ENCODE measurements around the gene LEPROT. TPM values are rescaled to one million over a fixed set of nuclear protein-coding genes. Genes with fewer than 3 reads are reported as not detected.

The LEPROT gene
- total and polyA plus RNA-seq, 4 experiments from 2014 or later, result 13.2 to 27.1 (median 25.4) TPM

GRCh38 chr1:65425697-65426096, 5.2 kb downstream of the LEPROT start:
- POLR2A ChIA-PET (ENCODE audit: partially characterized antibody), result no interaction called here
- intact Hi-C loops (cut with micrococcal nuclease), result loop anchor here (10.0 kb wide), 2 partner anchors 681 to 819 kb away; partner anchors contain the start of gene RAVER2
- H3K27ac ChIP-seq (ENCODE audit: low read depth, low read length), result no peak overlapping the region
- H3K36me3 ChIP-seq (ENCODE audit: insufficient read depth, low read length), result peaks cover 10% of the 10 kb centered on the region
- H3K4me1 ChIP-seq (ENCODE audit: insufficient read depth, low read length), result peaks cover 27% of the 10 kb centered on the region
- no peak for DNase-seq
- CTCF ChIA-PET (ENCODE audit: partially characterized antibody), result interaction anchor here (0.7 kb wide), 1 partner anchor 189 kb away, joined by 3 read pairs; no protein-coding TSS in a partner anchor
- Mint-ChIP-seq H3K9me3 (no peaks in the 10 kb centered on the region), H3K4me1 (peaks cover 4 to 20% (median 7%) of the 10 kb centered on the region in 4 donors), H3K4me3 (no peak overlapping the region), H3K27ac (peak overlapping the region in 1 of 7 donors; percentile 1), H3K27me3 (no peaks in the 10 kb centered on the region), H3K36me3 (peaks cover 15 to 18% of the 10 kb centered on the region in 2 donors)
- H3K9me3 ChIP-seq (ENCODE audit: control insufficient read depth in 1 of 2, low read length in 2 of 2), result no peaks in the 10 kb centered on the region
- H3K4me3 ChIP-seq (ENCODE audit: low read length in 2 of 2), result no peak overlapping the region
- no peaks in the 10 kb centered on the region for H3K27me3 ChIP-seq (ENCODE audit: insufficient read depth, low read length)

- Mint-ChIP-seq H3K27me3 (no peaks in the 10 kb centered on the region), H3K27ac (peak overlapping the region in 1 of 7 donors; percentile 20), H3K9me3 (no peaks in the 10 kb centered on the region), H3K4me1 (peaks cover 2 to 17% (median 14%) of the 10 kb centered on the region in 4 donors), H3K36me3 (peaks cover 24 to 34% of the 10 kb centered on the region in 2 donors), H3K4me3 (no peak overlapping the region)
- H3K4me1 ChIP-seq (ENCODE audit: insufficient read depth, low read length), result peaks cover 7% of the 10 kb centered on the region
- H3K27me3 ChIP-seq (ENCODE audit: insufficient read depth, low read length), result no peaks in the 10 kb centered on the region
- intact Hi-C loops (cut with micrococcal nuclease), result loop anchor here (10.0 kb wide), 2 partner anchors 684 to 816 kb away; partner anchors contain the start of gene RAVER2
- H3K9me3 ChIP-seq (ENCODE audit: control insufficient read depth in 1 of 2, low read length in 2 of 2), result no peaks in the 10 kb centered on the region
- ChIA-PET POLR2A (ENCODE audit: partially characterized antibody) (no interaction called here), CTCF (ENCODE audit: partially characterized antibody) (interaction anchor here (0.5 to 4.0 kb wide), 5 partner anchors 10 to 259 kb away, joined by 3 to 23 read pairs (median 4); partner anchors contain the start of genes LEPR and LEPROT)
- no peak overlapping the region for H3K27ac ChIP-seq (ENCODE audit: low read depth, low read length)
- H3K4me3 ChIP-seq (ENCODE audit: low read length in 2 of 2), result no peak overlapping the region
- peaks cover 10% of the 10 kb centered on the region for H3K36me3 ChIP-seq (ENCODE audit: insufficient read depth, low read length)
- no peak for DNase-seq
Observed at GRCh38 chr1:65429078-65429477, 8.6 kb downstream of the LEPROT start.

- DNase-seq, result no peak
- no peak overlapping the region for H3K4me3 ChIP-seq (ENCODE audit: low read length in 2 of 2)
- intact Hi-C loops (cut with micrococcal nuclease), result loop anchor here (5.0 to 10.0 kb wide), 3 partner anchors 685 to 1017 kb away; partner anchors contain the start of gene RAVER2
- Mint-ChIP-seq H3K27ac (peak overlapping the region in 2 of 7 donors; percentile 44 to 73), H3K27me3 (no peaks in the 10 kb centered on the region), H3K9me3 (no peaks in the 10 kb centered on the region), H3K4me1 (peaks cover 2 to 13% (median 11%) of the 10 kb centered on the region in 4 donors), H3K4me3 (no peak overlapping the region), H3K36me3 (peaks cover 27 to 37% of the 10 kb centered on the region in 2 donors)
- peaks cover 10% of the 10 kb centered on the region for H3K36me3 ChIP-seq (ENCODE audit: insufficient read depth, low read length)
- H3K9me3 ChIP-seq (ENCODE audit: control insufficient read depth in 1 of 2, low read length in 2 of 2), result no peaks in the 10 kb centered on the region
- no peak overlapping the region for H3K27ac ChIP-seq (ENCODE audit: low read depth, low read length)
- no peaks in the 10 kb centered on the region for H3K27me3 ChIP-seq (ENCODE audit: insufficient read depth, low read length)
- ChIA-PET CTCF (ENCODE audit: partially characterized antibody) (interaction anchor here (0.6 to 4.0 kb wide), 4 partner anchors 10 to 258 kb away, joined by 4 to 23 read pairs (median 12); partner anchors contain the start of genes LEPR and LEPROT), POLR2A (ENCODE audit: partially characterized antibody) (interaction anchor here (2.4 kb wide), 1 partner anchor 10 kb away, joined by 10 read pairs; the partner anchor contains the start of genes LEPR and LEPROT)
- H3K4me1 ChIP-seq (ENCODE audit: insufficient read depth, low read length), result peaks cover 3% of the 10 kb centered on the region
Observed at GRCh38 chr1:65429806-65430205, 9.3 kb downstream of the LEPROT start.

DNA sequence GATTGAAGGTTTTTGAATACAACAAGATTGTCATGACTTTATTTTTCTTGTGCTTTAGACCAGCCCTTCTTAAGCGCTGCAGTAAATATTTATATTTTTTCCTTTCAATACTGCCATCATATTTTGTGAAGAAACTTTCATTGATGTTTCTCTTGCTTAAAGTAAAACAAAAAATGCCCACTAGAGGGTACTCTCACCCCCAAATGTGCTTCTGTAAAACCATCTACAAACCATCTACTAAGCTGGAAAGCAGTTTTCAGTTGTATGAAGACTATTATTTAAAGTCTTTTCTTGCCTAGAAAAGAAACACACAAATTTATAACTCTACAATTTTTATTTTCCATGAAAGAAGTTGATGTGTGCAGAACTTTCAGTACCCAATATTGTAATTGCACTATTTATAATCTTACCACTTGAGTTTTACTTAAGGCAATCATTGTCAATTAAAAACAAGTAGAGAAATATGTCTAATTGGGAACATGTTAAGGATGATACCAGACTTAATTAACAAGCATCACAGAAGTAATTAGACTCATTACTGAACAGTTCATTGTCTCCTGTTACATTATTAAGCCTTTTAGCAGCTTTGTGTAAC, 10.7 kb downstream of the LEPROT start:
- Mint-ChIP-seq H3K27me3 (no peaks in the 10 kb centered on the region), H3K4me1 (peaks cover 2 to 13% (median 7%) of the 10 kb centered on the region in 4 donors), H3K36me3 (peaks cover 23 to 33% of the 10 kb centered on the region in 2 donors), H3K27ac (peak overlapping the region in 1 of 7 donors; percentile 47), H3K4me3 (no peak overlapping the region), H3K9me3 (no peaks in the 10 kb centered on the region)
- ChIA-PET POLR2A (ENCODE audit: partially characterized antibody) (interaction anchor here (2.4 kb wide), 1 partner anchor 11 kb away, joined by 10 read pairs; the partner anchor contains the start of genes LEPR and LEPROT), CTCF (ENCODE audit: partially characterized antibody) (interaction anchor here (0.9 to 4.0 kb wide), 9 partner anchors 9 to 1015 kb away, joined by 3 to 23 read pairs (median 5); partner anchors contain the start of genes LEPR and LEPROT)
- DNase-seq, result peak in 4 of 5 donors; percentile 13 to 37 (median 20)
- H3K4me1 ChIP-seq (ENCODE audit: insufficient read depth, low read length), result peaks cover 3% of the 10 kb centered on the region
- H3K4me3 ChIP-seq (ENCODE audit: low read length in 2 of 2), result no peak overlapping the region
- H3K36me3 ChIP-seq (ENCODE audit: insufficient read depth, low read length), result no peaks in the 10 kb centered on the region
- no peaks in the 10 kb centered on the region for H3K9me3 ChIP-seq (ENCODE audit: control insufficient read depth in 1 of 2, low read length in 2 of 2)
- intact Hi-C loops (cut with micrococcal nuclease), result loop anchor here (1.0 to 5.0 kb wide), 2 partner anchors 256 to 1016 kb away; no protein-coding TSS in a partner anchor
- H3K27ac ChIP-seq (ENCODE audit: low read depth, low read length), result no peak overlapping the region
- no peaks in the 10 kb centered on the region for H3K27me3 ChIP-seq (ENCODE audit: insufficient read depth, low read length)

- H3K27me3 ChIP-seq (ENCODE audit: insufficient read depth, low read length), result no peaks in the 10 kb centered on the region
- ChIA-PET CTCF (ENCODE audit: partially characterized antibody) (no interaction called here), POLR2A (ENCODE audit: partially characterized antibody) (no interaction called here)
- H3K9me3 Mint-ChIP-seq, result no peaks in the 10 kb centered on the region
- H3K27me3 Mint-ChIP-seq, result no peaks in the 10 kb centered on the region
- peak overlapping the region in 1 of 8 donors; percentile 6 for H3K4me3 Mint-ChIP-seq
- H3K9me3 ChIP-seq (ENCODE audit: control insufficient read depth in 1 of 2, low read length in 2 of 2), result no peaks in the 10 kb centered on the region
- no peak for DNase-seq
- intact Hi-C loops (cut with micrococcal nuclease), result loop anchor here (5.0 kb wide), 1 partner anchor 1014 kb away; no protein-coding TSS in a partner anchor
- peaks cover 3% of the 10 kb centered on the region for H3K4me1 ChIP-seq (ENCODE audit: insufficient read depth, low read length)
- H3K27ac Mint-ChIP-seq, result peak overlapping the region in 1 of 7 donors; percentile 61
- H3K4me3 ChIP-seq (ENCODE audit: low read length in 2 of 2), result no peak overlapping the region
- no peak overlapping the region for H3K27ac ChIP-seq (ENCODE audit: low read depth, low read length)
- H3K4me1 Mint-ChIP-seq, result peaks cover 0 to 13% (median 7%) of the 10 kb centered on the region in 4 donors
- H3K36me3 Mint-ChIP-seq, result peaks cover 26 to 29% of the 10 kb centered on the region in 2 donors
- H3K36me3 ChIP-seq (ENCODE audit: insufficient read depth, low read length), result no peaks in the 10 kb centered on the region
Observed at GRCh38 chr1:65432918-65433317, 12.4 kb downstream of the LEPROT start.

DNA sequence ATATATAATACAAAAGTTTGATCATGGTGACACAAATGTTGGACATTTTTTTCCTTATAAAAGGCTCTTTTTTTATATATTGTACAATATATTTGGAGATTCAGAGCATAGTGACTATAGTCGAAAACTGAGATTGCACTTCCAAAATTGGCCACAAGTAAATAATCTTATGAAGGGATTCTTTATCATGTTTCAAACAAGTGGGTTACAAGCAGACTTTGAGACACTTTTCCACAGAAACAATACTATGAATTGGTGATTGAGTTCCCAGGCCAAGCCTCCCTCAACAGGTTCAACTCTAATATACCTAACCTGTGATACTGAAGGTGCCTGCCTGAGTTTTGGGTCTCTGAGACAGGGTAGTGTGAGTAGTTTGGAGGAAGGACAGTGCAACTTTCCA, 13.8 kb downstream of the LEPROT start:
- no peak overlapping the region for H3K27ac ChIP-seq (ENCODE audit: low read depth, low read length)
- no peak overlapping the region for H3K4me3 ChIP-seq (ENCODE audit: low read length in 2 of 2)
- no peaks in the 10 kb centered on the region for H3K27me3 ChIP-seq (ENCODE audit: insufficient read depth, low read length)
- DNase-seq, result no peak
- intact Hi-C loops (cut with micrococcal nuclease), result loop anchor here (5.0 kb wide), 1 partner anchor 1013 kb away; no protein-coding TSS in a partner anchor
- H3K4me1 ChIP-seq (ENCODE audit: insufficient read depth, low read length), result peaks cover 3% of the 10 kb centered on the region
- Mint-ChIP-seq H3K36me3 (peaks cover 25 to 26% of the 10 kb centered on the region in 2 donors), H3K4me1 (peaks cover 0 to 13% (median 3%) of the 10 kb centered on the region in 4 donors), H3K27me3 (no peaks in the 10 kb centered on the region), H3K27ac (no peak overlapping the region), H3K4me3 (no peak overlapping the region), H3K9me3 (no peaks in the 10 kb centered on the region)
- H3K9me3 ChIP-seq (ENCODE audit: control insufficient read depth in 1 of 2, low read length in 2 of 2), result no peaks in the 10 kb centered on the region
- CTCF ChIA-PET (ENCODE audit: partially characterized antibody), result no interaction called here
- H3K36me3 ChIP-seq (ENCODE audit: insufficient read depth, low read length), result no peaks in the 10 kb centered on the region
- POLR2A ChIA-PET (ENCODE audit: partially characterized antibody), result no interaction called here

DNA sequence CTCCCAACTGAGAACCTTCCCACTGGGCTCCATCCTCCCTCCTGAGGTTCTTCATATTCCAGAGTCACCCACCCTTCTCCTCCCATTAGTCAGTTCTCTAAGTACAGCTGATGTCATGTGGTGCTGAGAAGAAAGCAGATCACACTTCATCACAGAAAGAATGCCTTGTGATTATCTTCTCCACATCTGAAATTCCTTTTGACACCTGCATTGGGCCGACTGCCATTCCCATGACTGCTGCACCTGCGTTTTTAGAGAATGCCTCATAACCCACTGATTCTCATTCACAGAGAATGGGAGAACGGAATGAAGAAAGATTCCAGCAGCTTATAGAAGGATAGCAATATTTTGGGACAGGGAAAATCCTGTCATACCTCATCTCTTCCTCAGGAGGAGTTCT, 14.3 kb downstream of the LEPROT start:
- no peak overlapping the region for H3K27ac ChIP-seq (ENCODE audit: low read depth, low read length)
- no peaks in the 10 kb centered on the region for H3K9me3 ChIP-seq (ENCODE audit: control insufficient read depth in 1 of 2, low read length in 2 of 2)
- Mint-ChIP-seq H3K27me3 (no peaks in the 10 kb centered on the region), H3K27ac (no peak overlapping the region), H3K4me3 (no peak overlapping the region), H3K36me3 (peaks cover 25 to 26% of the 10 kb centered on the region in 2 donors), H3K9me3 (no peaks in the 10 kb centered on the region), H3K4me1 (peaks cover 0 to 13% (median 3%) of the 10 kb centered on the region in 4 donors)
- H3K4me1 ChIP-seq (ENCODE audit: insufficient read depth, low read length), result peaks cover 3% of the 10 kb centered on the region
- DNase-seq, result no peak
- CTCF ChIA-PET (ENCODE audit: partially characterized antibody), result no interaction called here
- H3K27me3 ChIP-seq (ENCODE audit: insufficient read depth, low read length), result no peaks in the 10 kb centered on the region
- no peaks in the 10 kb centered on the region for H3K36me3 ChIP-seq (ENCODE audit: insufficient read depth, low read length)
- POLR2A ChIA-PET (ENCODE audit: partially characterized antibody), result no interaction called here
- H3K4me3 ChIP-seq (ENCODE audit: low read length in 2 of 2), result no peak overlapping the region
- intact Hi-C loops (cut with micrococcal nuclease), result loop anchor here (5.0 kb wide), 1 partner anchor 1013 kb away; no protein-coding TSS in a partner anchor
